Activated T-cell treated with anti-CD3 and anti-CD28 coated beads, Interleukin-2, amount 50 U/mL, for 72 hours (primary cell): ENCODE data around the gene ZRSR2. TPM values are rescaled to one million over a fixed set of nuclear protein-coding genes. Genes with fewer than 3 reads are reported as not detected.
"Not testable (repeated sequence)": the region's sequence is repeated elsewhere in the genome, so short reads cannot be mapped to it uniquely, and the experiment has no call there.

Experiments
- ATAC-seq, 2 donors: fragments of 150-1000 bp; cut with Tn5 transposase; replicated peaks in 1 of 2; 2 replicates each; pipeline ENCODE4 v1.10.0; 2021; ENCODE audit warnings: moderate library complexity in 2 of 2, mild to moderate bottlenecking in 1 of 2
- DNase-seq, 2 donors: peaks; one replicate each; pipeline ENCODE4 v3.0.0; 2021 to 2022; ENCODE audit warnings: mixed read lengths in 1 of 2
- H3K27ac Mint-ChIP-seq: one replicate; pipeline ENCODE4 v1.8.0; 2022; ENCODE audit warnings: mild to moderate bottlenecking, moderate library complexity, mixed read lengths
- H3K27me3 Mint-ChIP-seq: one replicate; pipeline ENCODE4 v1.8.0; 2022; ENCODE audit warnings: low read depth, mixed read lengths
- H3K36me3 Mint-ChIP-seq, 2 donors: one replicate each; pipeline ENCODE4 v1.8.0; 2022; ENCODE audit warnings: mixed read lengths in 2 of 2, mild to moderate bottlenecking in 1 of 2; ENCODE audit not compliant: insufficient read depth in 2 of 2
- H3K4me1 Mint-ChIP-seq: one replicate; pipeline ENCODE4 v1.8.0; 2022; ENCODE audit warnings: low read depth, mixed read lengths
- H3K4me3 Mint-ChIP-seq, 2 donors: one replicate each; pipeline ENCODE4 v1.8.0; 2022; ENCODE audit warnings: mild to moderate bottlenecking in 2 of 2, mixed read lengths in 2 of 2, moderate library complexity in 2 of 2
- H3K9me3 Mint-ChIP-seq, 2 donors: one replicate each; pipeline ENCODE4 v1.8.0; 2022; ENCODE audit warnings: mixed read lengths in 2 of 2
- total RNA-seq, 2 donors: library from RNA; stranded (reverse); gene quantifications; one replicate each; pipeline ENCODE4 v1.2.3, GENCODE V29; 2022

Gene ZRSR2, protein sequence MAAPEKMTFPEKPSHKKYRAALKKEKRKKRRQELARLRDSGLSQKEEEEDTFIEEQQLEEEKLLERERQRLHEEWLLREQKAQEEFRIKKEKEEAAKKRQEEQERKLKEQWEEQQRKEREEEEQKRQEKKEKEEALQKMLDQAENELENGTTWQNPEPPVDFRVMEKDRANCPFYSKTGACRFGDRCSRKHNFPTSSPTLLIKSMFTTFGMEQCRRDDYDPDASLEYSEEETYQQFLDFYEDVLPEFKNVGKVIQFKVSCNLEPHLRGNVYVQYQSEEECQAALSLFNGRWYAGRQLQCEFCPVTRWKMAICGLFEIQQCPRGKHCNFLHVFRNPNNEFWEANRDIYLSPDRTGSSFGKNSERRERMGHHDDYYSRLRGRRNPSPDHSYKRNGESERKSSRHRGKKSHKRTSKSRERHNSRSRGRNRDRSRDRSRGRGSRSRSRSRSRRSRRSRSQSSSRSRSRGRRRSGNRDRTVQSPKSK
- total RNA-seq, result 10 to 100 TPM; 15.3 to 27.2 TPM

DNA sequence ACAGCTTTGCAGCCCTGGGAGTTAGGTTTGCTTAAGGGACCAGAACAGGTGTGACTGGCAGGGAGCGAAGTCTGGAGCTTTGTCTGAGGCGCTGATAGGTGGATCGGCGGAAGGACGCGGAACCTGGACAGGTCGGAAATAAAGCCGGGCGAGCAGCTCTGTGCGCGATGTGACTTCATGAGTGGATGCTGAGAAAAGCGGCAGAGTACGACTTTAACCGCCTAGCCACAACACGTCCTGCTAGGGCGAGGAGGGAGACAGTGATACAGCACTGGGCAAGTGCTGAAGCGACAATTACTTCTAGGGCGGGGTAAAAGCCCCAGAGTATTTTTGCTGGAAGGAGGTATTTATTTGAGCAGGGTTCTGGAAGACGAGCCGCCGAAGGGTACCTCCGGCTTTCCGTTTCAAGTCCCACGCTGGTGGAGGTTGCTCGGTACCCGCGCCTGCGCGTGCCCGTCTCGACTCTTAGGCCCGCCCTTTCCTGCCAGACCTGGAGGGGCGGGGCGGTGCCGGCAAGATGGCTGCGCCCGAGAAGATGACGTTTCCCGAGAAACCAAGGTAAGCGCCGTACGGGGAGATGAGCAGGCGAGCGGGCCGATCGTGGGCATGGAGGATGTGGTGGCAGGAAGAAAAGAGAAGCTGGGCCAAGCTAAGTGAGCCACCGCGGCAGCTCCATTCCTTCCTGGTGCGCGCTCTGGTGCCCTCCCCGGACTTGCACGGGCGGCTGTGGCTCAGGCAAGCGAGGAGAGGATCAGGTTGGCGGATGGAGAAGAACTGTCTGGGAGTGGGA is at the start of gene ZRSR2:
TSS of gene ZRSR2 (plus strand) at position 506 of the 790 bp plus-strand sequence. CDS start at position 518, 12 bp downstream.
- peaks cover 5 to 6% of the 10 kb centered on the region in 2 donors for H3K36me3 Mint-ChIP-seq
- ATAC-seq (peak; percentile 93 to 94), DNase-seq (peak; percentile 89 to 96)
- no peak within 1 kb of the TSS for H3K27ac Mint-ChIP-seq
- H3K4me1 Mint-ChIP-seq, result peaks cover 27% of the 10 kb centered on the region
- H3K4me3 Mint-ChIP-seq, result no peak within 1 kb of the TSS
- no peaks in the 10 kb centered on the region for H3K27me3 Mint-ChIP-seq
- H3K9me3 Mint-ChIP-seq, result no peaks in the 10 kb centered on the region

DNA sequence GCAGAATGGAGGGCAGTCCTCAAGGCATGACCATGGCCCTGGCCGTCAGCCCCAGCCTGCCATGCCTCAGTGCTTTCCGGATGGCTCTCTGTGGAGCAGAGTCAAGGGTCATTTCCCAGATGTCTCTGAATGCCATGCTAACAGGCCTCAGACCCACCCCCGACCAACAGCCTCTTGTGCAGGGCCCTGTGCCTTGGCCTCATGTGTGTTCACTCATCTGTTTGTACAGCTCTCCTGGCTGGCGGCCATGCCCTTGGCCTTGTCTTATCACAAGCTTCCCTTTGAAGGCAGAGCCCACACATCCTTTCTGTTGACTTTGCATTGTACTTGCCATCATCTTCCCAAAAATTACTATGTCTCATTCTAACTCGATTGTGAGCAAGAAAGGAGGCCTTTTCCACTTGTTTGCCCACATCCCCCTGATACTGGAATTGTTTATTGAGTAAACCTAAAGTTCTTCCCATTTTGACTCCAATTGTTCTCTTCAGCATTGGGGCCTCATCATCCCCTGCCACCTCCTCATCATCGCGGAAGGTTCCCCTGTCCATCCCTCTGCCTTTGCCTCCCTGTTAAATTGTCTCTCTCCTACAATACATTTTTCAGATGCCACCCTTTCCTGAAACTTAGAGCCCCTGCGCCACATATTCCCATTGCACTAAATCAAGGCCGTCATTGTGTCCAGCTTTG is 46.0 kb upstream of the ZRSR2 start:
- ATAC-seq (no peak), DNase-seq (no peak)
- H3K27me3 Mint-ChIP-seq, result no peaks in the 10 kb centered on the region
- H3K9me3 Mint-ChIP-seq, result no peaks in the 10 kb centered on the region
- peak overlapping the region; percentile 36 for H3K27ac Mint-ChIP-seq
- peaks cover 40% of the 10 kb centered on the region for H3K4me1 Mint-ChIP-seq
- peaks cover 2% of the 10 kb centered on the region in 2 donors for H3K36me3 Mint-ChIP-seq
- H3K4me3 Mint-ChIP-seq, result no peak overlapping the region

DNA sequence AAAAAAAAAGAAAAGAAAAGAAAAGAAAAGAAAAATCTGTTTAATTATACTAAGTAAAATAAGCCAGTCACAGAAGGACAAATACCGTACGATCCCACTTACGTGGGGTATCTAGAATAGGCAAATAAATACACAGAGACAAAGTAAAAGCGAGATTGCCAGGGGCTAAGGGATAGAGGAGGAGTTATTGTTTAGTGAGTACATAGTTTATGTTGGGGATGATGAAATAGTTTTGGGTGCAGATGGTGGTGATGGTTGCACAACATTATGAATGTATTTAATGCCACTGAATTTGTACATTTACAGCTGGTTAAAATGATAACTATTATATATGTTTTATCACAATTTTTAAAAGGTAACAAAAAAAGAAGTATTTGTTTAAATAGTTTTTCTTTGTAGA is 45.1 kb upstream of the ZRSR2 start:
- DNase-seq (no peak), ATAC-seq (no peak)
- no peaks in the 10 kb centered on the region for H3K27me3 Mint-ChIP-seq
- H3K4me1 Mint-ChIP-seq, result peaks cover 40% of the 10 kb centered on the region
- H3K9me3 Mint-ChIP-seq, result no peaks in the 10 kb centered on the region
- no peak overlapping the region for H3K4me3 Mint-ChIP-seq
- H3K36me3 Mint-ChIP-seq, result peaks cover 2 to 3% of the 10 kb centered on the region in 2 donors
- H3K27ac Mint-ChIP-seq, result no peak overlapping the region

DNA sequence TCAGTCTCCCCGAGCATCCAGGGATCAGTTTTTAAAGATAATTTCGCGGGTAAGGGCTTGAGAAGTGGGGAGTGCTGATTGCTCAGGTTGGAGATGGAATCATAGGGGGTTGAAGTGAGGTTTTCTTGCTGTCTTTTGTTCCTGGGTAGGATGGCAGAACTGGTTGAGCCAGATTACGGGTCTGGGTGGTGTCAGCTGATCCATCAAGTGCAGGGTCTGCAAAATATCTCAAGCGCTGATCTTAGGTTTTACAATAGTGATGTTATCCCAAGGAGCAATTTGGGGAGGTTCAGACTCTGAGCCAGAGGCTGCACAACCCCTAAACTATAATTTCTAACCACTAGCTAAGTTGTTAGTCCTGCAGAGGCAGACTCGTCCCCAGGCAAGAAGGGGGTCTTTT is 43.6 kb upstream of the ZRSR2 start:
- H3K36me3 Mint-ChIP-seq, ATAC-seq, DNase-seq, H3K9me3 Mint-ChIP-seq, H3K27me3 Mint-ChIP-seq, H3K4me3 Mint-ChIP-seq: not testable (repeated sequence)
- H3K27ac Mint-ChIP-seq, result peak overlapping the region; percentile 84
- H3K4me1 Mint-ChIP-seq, result peaks cover 49% of the 10 kb centered on the region

DNA sequence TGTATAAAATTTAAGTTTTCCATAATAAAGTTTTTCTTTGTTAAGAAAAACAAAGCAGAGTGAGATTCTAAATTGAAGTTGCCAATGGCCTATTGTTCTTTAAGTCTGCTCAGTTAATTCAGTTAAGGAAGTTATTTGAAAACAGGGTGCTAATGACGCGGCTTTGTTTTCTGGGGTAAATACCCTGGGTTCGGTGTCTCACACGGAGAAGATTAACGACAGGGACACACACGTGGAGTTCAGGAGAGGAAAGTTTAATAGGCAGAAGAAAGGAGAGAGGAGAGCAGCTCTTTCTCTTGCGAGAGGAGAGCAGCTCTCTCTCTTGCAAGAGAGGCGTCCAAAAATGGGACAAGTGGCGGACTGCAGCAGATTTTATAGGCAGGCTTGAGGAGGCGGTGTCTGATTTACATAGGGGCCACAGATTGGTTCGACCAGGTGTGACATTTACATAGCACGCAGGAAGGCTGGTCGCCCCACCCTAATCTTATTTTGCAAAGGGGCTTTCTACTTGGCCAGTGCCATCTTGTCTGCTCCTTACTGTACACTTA is 42.6 kb upstream of the ZRSR2 start:
- Mint-ChIP-seq H3K4me1 (peaks cover 53% of the 10 kb centered on the region), H3K9me3 (no peaks in the 10 kb centered on the region), H3K27ac (no peak overlapping the region), H3K36me3 (peaks cover 2 to 3% of the 10 kb centered on the region in 2 donors), H3K27me3 (no peaks in the 10 kb centered on the region), H3K4me3 (no peak overlapping the region)
- DNase-seq (no peak), ATAC-seq (no peak)

DNA sequence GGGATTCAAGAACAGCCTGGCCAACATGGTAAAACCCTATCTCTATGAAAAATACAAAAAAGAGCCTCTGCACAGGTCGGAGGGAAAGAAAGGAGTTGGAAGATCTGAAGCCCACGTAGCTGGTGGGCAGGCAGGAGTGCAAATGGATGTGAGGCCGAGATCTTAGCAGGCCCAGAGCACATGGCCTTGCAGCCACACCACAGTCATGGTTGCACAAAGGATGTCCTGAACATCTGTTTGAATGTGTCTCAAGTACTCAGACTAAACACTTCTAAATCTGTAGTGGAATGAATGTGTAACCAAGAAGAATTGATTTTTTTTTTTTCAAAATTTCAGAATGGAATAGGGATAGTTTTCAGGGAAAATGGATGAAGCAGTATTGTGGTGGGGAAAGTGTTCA is 41.4 kb upstream of the ZRSR2 start:
- no peaks in the 10 kb centered on the region for H3K27me3 Mint-ChIP-seq
- peaks cover 59% of the 10 kb centered on the region for H3K4me1 Mint-ChIP-seq
- H3K36me3 Mint-ChIP-seq, result peaks cover 0 to 3% of the 10 kb centered on the region in 2 donors
- peak overlapping the region; percentile 99 for H3K27ac Mint-ChIP-seq
- ATAC-seq (no peak), DNase-seq (no peak)
- peak overlapping the region; percentile 54 to 83 for H3K4me3 Mint-ChIP-seq
- H3K9me3 Mint-ChIP-seq, result no peaks in the 10 kb centered on the region

DNA sequence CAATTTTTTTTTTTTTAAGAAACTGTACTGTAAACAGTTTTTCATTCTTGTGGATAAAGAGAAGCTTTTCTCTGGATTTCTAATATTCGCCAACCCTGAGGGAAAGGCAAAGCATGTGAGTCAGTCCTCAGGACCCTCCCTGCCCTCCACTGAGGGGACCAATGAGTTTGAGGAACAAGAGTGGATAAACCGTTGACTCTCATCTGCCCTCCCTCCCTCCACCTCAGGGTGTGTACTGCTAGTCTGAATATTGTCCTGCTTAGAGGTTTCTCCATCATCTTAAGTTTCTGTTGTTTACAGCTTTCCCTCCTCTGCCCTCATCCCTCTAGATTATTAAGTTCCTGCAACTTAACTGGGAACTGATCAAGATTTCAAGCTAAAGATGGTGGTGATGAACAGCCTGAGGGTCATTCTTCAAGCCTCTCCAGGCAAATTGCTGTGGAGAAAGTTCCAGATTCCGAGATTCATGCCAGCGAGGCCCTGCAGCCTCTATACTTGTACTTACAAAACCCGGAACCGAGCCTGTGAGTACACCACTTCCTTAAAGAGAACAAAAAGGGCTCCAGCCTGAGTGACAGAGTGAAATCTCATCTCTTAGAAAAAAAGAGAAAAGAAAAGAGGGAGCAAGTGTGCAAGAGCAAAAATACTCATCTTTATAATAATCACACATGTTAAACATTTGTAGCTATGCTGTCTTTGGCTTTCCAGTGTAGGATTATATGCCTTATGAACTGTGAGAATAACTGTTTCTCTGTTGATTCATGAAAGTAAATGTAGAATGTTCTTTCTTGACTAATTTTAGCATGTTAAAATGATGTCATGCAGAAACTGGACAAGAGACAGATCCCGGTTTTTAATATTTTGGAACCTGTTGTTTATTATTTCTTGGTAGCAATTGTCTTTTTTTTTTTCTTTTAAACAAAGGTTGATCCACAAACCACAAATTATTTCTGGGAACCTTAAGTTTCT is 40.4 kb upstream of the ZRSR2 start:
- peaks cover 0 to 3% of the 10 kb centered on the region in 2 donors for H3K36me3 Mint-ChIP-seq
- H3K27ac Mint-ChIP-seq, result peak overlapping the region; percentile 99
- no peaks in the 10 kb centered on the region for H3K9me3 Mint-ChIP-seq
- H3K27me3 Mint-ChIP-seq, result no peaks in the 10 kb centered on the region
- ATAC-seq (peak; percentile 50 to 71), DNase-seq (peak in 1 of 2 donors; percentile 22)
- H3K4me1 Mint-ChIP-seq, result peaks cover 65% of the 10 kb centered on the region
- H3K4me3 Mint-ChIP-seq, result peak overlapping the region; percentile 54 to 83

DNA sequence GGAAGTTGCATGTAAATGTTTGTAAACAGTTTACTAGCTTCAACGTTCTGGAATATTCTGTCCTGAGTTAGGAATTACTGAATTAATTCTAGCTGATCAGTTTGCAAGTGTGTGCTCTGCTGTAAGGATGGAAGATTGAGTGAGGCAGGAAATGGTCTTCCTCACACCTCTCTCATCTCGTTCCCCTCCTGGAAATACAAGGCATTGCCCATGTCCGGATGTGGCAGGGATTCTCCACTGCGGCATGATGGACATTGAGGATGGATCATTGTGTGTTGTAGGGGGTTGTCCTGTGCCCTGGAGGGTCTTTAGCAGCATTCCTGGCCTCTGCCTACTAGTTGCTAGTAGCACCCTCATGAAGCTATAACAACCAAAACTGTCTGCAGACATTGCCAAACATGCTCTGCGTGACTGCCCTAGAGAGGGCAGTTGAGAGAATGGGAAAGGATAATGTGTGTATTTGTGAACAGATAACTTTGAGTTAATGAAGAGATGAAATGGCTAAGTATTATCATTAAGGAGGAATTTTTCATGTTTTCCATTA is 39.6 kb upstream of the ZRSR2 start:
- Mint-ChIP-seq H3K9me3 (no peaks in the 10 kb centered on the region), H3K4me1 (peaks cover 65% of the 10 kb centered on the region), H3K27me3 (no peaks in the 10 kb centered on the region), H3K27ac (peak overlapping the region; percentile 98), H3K4me3 (peak overlapping the region; percentile 54 to 83), H3K36me3 (peaks cover 0 to 3% of the 10 kb centered on the region in 2 donors)
- ATAC-seq, result peak; percentile 31 to 32
- no peak for DNase-seq

DNA sequence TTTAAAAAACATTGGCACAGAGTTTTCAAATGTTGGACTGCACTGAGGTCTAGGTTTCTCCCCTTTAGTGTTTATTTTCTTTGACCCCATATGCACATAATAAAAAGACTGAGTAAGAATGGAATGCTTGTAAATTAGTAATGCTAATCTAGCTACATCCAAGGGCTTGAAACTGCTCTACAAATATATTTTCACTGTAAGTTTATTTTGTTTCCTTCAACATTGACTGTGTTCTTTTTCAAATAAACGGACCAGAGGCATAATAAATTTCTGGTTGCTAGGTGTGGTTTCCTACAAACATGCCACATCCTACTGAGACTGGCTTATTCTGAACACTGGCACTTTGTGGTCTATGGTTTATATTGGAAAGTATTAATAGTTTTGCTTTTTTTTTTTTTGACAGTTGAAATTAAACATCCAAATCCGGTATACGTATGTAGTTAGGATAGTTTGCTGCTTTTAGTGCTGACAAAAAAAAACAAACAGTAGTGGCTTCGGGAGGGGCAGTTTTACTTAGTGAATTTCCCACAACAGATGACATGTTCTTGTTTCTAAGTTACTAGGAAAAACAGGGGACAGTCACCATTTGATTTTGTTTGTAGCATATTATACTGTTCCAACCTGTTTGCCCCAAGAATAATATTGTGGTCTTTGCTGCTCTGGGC is 39.0 kb upstream of the ZRSR2 start:
- ATAC-seq (peak; percentile 76 to 80), DNase-seq (peak in 1 of 2 donors; percentile 3)
- Mint-ChIP-seq H3K27ac (peak overlapping the region; percentile 98), H3K4me1 (peaks cover 63% of the 10 kb centered on the region), H3K36me3 (peaks cover 0 to 3% of the 10 kb centered on the region in 2 donors), H3K27me3 (no peaks in the 10 kb centered on the region), H3K4me3 (peak overlapping the region; percentile 54 to 83), H3K9me3 (no peaks in the 10 kb centered on the region)

DNA sequence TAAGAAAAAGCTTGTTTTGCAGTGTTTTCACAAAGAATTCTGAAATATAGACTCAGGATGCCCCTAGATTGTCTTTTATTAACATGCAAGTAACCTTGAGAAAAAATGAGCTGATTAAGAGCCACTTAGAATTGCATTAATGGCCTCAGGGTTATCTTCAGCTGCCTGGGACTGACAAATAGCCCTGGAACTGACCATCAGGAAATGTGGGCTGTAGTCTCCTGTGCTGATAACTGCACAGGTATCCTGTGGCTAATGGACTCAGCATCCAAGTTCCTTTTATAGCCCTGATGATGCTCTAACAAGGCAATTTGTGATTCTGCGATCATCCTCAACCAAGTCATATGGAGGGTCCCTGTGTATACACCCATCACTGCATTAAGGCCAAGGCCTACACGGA is 35.2 kb upstream of the ZRSR2 start:
- Mint-ChIP-seq H3K27me3 (no peaks in the 10 kb centered on the region), H3K4me3 (no peak overlapping the region), H3K9me3 (no peaks in the 10 kb centered on the region), H3K4me1 (peaks cover 61% of the 10 kb centered on the region), H3K36me3 (no peaks in the 10 kb centered on the region), H3K27ac (no peak overlapping the region)
- DNase-seq (no peak), ATAC-seq (no peak)

DNA sequence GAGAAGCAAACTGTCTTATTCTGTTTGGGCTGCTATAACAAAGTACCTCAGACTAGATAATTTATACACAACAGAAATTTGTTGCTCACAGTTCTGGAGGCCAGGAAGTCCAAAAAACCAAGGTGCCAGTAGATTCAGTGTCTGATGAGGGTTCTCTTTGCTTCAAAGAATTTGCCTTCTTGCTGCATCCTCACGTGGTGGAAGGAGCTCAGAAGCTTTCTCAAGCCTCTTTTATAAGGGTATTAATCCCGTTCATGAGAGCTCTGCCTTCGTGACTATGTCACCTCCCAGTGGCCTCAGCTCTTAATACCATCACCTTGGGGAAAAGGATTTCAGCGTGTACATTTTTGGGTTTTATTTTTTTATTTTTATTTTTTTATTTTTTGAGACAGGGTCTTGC is 32.1 kb upstream of the ZRSR2 start:
- peak overlapping the region; percentile 83 for H3K27ac Mint-ChIP-seq
- no peaks in the 10 kb centered on the region for H3K9me3 Mint-ChIP-seq
- H3K36me3 Mint-ChIP-seq, result no peaks in the 10 kb centered on the region
- H3K4me1 Mint-ChIP-seq, result peaks cover 49% of the 10 kb centered on the region
- H3K4me3 Mint-ChIP-seq, result peak overlapping the region in 1 of 2 donors; percentile 13
- H3K27me3 Mint-ChIP-seq, result no peaks in the 10 kb centered on the region
- ATAC-seq (no peak), DNase-seq (no peak)
